Measurements from ENCODE around the gene FAM120A. TPM values are rescaled to one million over a fixed set of nuclear protein-coding genes. Genes with fewer than 3 reads are reported as not detected.
A peak's percentile ranks its signal among the peaks of the same experiment; 100 is the strongest.

The FAM120A gene
- total RNA-seq, 1 donor = 185 TPM

DNA sequence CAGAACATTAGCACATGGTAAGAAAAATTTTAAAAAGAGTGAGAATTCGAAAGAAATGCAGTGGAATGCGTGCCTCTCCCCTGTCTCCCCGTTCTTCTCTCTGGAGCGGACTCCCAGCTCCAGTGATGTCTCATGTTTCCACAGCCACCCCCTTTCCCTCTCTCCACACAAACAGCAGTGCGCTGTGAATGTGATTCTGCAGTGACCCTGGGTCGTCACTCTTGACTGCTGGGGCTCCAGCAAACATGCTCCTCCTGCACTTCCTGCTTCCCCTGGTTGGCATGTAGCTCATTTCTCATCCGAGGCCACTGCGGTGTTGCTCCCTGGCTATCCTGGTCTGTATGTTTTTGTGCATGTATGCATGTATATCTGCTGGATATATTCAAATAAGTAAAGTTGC lies 138.2 kb downstream of the FAM120A start:
- TF ChIP-seq, protein P1, sequence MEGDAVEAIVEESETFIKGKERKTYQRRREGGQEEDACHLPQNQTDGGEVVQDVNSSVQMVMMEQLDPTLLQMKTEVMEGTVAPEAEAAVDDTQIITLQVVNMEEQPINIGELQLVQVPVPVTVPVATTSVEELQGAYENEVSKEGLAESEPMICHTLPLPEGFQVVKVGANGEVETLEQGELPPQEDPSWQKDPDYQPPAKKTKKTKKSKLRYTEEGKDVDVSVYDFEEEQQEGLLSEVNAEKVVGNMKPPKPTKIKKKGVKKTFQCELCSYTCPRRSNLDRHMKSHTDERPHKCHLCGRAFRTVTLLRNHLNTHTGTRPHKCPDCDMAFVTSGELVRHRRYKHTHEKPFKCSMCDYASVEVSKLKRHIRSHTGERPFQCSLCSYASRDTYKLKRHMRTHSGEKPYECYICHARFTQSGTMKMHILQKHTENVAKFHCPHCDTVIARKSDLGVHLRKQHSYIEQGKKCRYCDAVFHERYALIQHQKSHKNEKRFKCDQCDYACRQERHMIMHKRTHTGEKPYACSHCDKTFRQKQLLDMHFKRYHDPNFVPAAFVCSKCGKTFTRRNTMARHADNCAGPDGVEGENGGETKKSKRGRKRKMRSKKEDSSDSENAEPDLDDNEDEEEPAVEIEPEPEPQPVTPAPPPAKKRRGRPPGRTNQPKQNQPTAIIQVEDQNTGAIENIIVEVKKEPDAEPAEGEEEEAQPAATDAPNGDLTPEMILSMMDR (IDR thresholded peaks at IDR 0.05; ENCODE audit: insufficient read depth, low read depth, low read length) = no peak
- DNase-seq (ENCODE audit: low read depth) = peak; percentile 36
- H3K4me3 ChIP-seq (ENCODE audit: low read depth, low read length) = no peak overlapping the region

DNA sequence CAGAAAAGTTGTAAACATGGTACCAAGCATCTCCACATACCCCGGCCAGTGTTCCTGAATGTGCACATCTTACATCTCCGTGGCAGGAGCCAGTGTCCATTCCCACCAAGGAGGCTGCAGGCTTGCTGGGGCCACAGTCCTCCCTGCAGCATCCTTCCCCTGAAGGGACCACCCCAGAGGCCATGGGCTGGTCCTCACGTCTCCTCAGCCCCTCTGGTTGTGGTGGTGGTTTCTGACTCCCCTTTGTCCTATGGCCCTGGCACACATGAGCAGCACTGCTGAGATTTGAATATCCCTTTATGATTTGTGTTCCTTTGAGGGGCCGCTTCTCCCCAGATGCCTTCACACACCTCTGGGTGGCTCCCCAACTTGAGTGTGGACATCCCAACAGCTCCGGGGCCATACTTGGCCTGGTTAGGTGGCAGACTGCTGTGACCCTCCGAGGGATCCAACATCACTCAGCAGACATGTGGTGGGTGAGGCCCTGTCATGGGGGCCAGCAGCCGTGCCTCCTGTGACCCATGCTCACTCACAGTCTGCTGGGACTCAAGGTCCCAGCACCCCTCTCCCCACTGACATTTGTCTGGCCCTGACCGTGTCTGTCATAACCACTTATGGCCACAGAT lies 139.2 kb downstream of the FAM120A start:
- TF ChIP-seq, protein P1 (IDR thresholded peaks at IDR 0.05; ENCODE audit: insufficient read depth, low read depth, low read length) = no peak
- no peak overlapping the region for H3K4me3 ChIP-seq (ENCODE audit: low read depth, low read length)
- DNase-seq (ENCODE audit: low read depth) = no peak

DNA sequence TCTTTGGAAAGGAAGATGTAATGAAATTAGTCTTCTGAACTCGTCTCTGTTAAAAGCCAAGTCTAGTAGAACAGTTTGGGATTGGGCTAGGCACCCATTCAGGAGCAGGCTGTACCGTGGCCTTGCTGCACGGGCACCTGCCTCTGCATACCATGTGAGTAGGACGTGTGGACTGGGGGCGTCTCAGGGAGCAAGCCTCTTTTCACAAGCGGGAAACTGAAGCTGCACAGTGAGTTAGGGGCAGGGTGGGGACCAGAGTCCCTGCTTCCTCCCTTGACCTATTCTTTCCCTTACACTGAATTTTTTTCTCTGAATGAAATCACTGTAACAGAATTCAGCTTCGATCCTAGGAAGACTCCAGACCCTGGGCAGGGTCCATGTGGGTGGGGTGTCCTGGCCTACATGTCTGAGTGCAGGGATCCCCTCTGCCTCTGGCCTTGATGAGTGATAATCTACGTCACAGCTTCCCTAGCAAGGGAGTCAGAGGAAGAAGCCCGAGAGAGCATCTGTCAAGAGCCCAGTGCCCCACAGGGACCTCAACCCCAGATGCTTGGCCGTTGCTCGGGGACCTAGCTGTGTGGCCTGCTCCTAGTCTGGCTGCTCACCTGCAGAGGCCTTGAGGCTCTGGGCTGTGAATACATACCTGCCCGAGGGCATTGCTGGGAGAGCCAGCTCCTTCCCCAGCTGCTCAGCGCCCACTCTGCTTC lies 140.0 kb downstream of the FAM120A start:
- no peak overlapping the region for H3K4me3 ChIP-seq (ENCODE audit: low read depth, low read length)
- TF ChIP-seq, protein P1 (IDR thresholded peaks at IDR 0.05; ENCODE audit: insufficient read depth, low read depth, low read length) = no peak
- no peak for DNase-seq (ENCODE audit: low read depth)

DNA sequence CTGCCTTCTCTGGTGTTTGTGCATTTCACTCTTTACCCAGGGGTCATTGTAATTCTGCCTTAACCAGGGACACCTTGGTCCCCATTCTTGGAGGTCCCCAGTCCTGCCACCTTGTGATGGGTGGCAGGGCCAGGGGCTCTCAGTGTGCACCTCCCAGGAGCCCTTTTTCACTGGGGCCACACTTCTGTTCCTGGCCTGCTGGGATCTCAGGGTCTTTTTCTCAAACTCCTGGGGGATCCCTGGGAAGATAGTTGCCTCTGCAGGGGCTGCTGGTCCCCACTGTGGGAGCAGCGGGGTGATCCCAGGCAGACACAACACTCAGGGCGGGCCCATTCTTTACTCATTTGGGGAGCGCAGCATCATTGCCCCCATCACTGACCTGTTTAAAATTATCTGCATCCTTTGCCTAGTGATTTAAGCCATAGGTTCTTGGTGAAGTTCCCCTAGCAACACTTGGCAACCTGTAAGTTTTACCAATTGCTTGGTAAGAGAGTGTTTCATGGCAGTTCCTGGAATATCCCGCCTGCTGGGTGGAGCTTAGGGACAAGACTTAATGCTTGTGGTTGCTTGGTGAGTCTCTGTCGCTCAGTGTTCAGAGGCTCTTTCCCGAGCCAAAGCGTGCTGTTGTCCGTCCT lies 140.6 kb downstream of the FAM120A start:
- no peak overlapping the region for H3K4me3 ChIP-seq (ENCODE audit: low read depth, low read length)
- TF ChIP-seq, protein P1 (IDR thresholded peaks at IDR 0.05; ENCODE audit: insufficient read depth, low read depth, low read length) = no peak
- DNase-seq (ENCODE audit: low read depth) = no peak

DNA sequence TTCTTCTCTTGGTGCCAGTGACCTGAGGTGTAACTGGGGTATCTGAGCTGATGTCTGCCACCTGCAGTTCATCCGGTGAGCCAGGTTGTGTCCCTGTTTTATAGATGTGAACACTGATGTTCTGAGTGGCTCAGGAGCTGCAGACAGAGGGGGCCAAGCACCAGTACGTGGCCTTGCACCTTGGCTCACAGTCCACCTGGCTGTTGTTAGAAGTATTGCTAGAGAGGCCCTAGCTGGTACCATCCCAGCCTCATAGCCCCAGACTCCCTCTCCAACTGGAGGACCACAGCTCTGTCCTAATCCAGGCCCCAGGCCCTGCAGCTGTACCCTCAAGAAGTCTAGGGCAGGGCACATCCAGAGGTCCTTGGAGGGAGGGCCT lies 141.1 kb downstream of the FAM120A start:
- no peak overlapping the region for H3K4me3 ChIP-seq (ENCODE audit: low read depth, low read length)
- no peak for DNase-seq (ENCODE audit: low read depth)
- TF ChIP-seq, protein P1 (IDR thresholded peaks at IDR 0.05; ENCODE audit: insufficient read depth, low read depth, low read length) = peak; percentile 16

DNA sequence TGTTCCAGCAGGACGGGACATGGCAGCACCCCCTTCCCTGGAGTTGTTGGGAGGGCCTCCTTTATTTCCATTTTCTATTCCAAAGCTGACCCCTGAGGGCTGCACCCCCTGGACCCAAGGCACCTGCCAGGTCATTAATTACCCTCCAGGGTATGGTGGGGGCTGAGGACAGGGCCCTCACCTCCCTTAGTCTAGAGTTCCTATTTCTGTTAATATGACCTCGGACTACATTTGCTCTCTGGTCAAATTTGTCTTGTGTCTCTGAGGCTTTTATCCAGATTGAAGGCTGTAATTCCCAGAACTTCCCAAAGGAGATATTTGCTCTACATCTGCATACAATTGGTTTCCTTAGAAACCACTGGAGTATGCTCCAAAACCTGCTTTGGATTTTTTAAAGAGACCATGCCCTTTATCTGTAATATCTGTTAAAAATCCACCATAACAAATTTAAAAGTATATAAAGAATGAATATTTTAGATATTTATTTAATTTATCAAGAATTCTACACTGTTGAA lies 141.7 kb downstream of the FAM120A start:
- H3K4me3 ChIP-seq (ENCODE audit: low read depth, low read length) = no peak overlapping the region
- DNase-seq (ENCODE audit: low read depth) = no peak
- TF ChIP-seq, protein P1 (IDR thresholded peaks at IDR 0.05; ENCODE audit: insufficient read depth, low read depth, low read length) = no peak

Measured in fibroblast of villous mesenchyme (primary cell).